Body of pancreas (tissue), 4 donors: ENCODE measurements around the gene ST7L. TPM values are rescaled to one million over a fixed set of nuclear protein-coding genes. Genes with fewer than 3 reads are reported as not detected.
"Not testable (repeated sequence)": the region's sequence is repeated elsewhere in the genome, so short reads cannot be mapped to it uniquely, and the experiment has no call there.

Experiments used
- ATAC-seq: fragments of 150-250 bp; one replicate; pipeline ENCODE4 v1.9.1; 2016
- DNase-seq, 4 donors: peaks; one replicate each; pipeline ENCODE4 v3.0.0-alpha.2; 2019
- H3K27ac ChIP-seq, 4 donors: fragments of 200-600 bp; sonication (generic); 1 replicate in 3 of 4; 2 replicates in 1 of 4; pipeline versions ENCODE4 v1.5.1 to v1.6.1; 2016 to 2019; ENCODE audit warnings: mild to moderate bottlenecking in 1 of 4, mixed read lengths in 1 of 4, moderate library complexity in 1 of 4
- H3K27me3 ChIP-seq, 2 donors: fragments of 200-600 bp; sonication (generic); one replicate each; pipeline ENCODE4 v1.6.0; 2016; ENCODE audit warnings: mild to moderate bottlenecking in 1 of 2
- H3K36me3 ChIP-seq, 2 donors: fragments of 200-600 bp; sonication (generic); replicated peaks in 1 of 2; 2 replicates each; pipeline ENCODE4 v1.5.1; 2016; ENCODE audit warnings: low read depth in 2 of 2; ENCODE audit not compliant: insufficient read depth in 1 of 2
- H3K4me1 ChIP-seq: fragments of 200-600 bp; sonication (generic); one replicate; pipeline ENCODE4 v1.6.0; 2016
- H3K4me3 ChIP-seq, 2 donors: fragments of 200-600 bp; sonication (generic); 1 replicate in 1 of 2; 2 replicates in 1 of 2; pipeline ENCODE4 v1.5.1; 2016 to 2019
- H3K9me3 ChIP-seq, 3 donors: fragments of 200-600 bp; sonication (generic); 1 replicate in 2 of 3; 2 replicates in 1 of 3; pipeline ENCODE4 v1.5.1; 2016
- CTCF ChIP-seq, 7 experiments: fragments of 450-650 bp in 4 of 7; fragments of 200-600 bp in 3 of 7; sonication (generic) in 3 of 7; IDR thresholded peaks; one replicate each; pipeline ENCODE4 v1.5.1; 2016 to 2019; ENCODE audit warnings: antibody characterized with exemption in 7 of 7
- POLR2A ChIP-seq, 3 donors: fragments of 450-650 bp; IDR thresholded peaks; one replicate each; pipeline ENCODE4 v1.6.1; 2016; ENCODE audit warnings: antibody characterized with exemption in 3 of 3, mild to moderate bottlenecking in 2 of 3
- WGBS, 2 donors: methylation state at CpG; one replicate each; pipeline ENCODE4 v1.1.5; 2017; 5-methylcytosine and 5-hydroxymethylcytosine counted together
- intact Hi-C: fragments of 100-400 bp; cut with DNase I; formaldehyde crosslinking; loops from one replicate; pipeline ENCODE4 v1.15.1; 2023
- total RNA-seq, 2 donors: library from RNA; depleted of rRNA; stranded (reverse); fragments of >200 nt; gene quantifications; one replicate each; pipeline ENCODE4 v1.1.0, GENCODE V29; 2016

ST7L gene
- total RNA-seq, 2 donors from 2014 or later, result 9.6 to 22.3 TPM

- ATAC-seq, result no peak
Measured at GRCh38 chr1:112493351-112493750, 125.6 kb downstream of the ST7L start.

GRCh38 chr1:112492076-112492475, 126.9 kb downstream of the ST7L start:
- no peak for DNase-seq
- H3K36me3 ChIP-seq, result no peaks in the 10 kb centered on the region
- intact Hi-C loops, result no loop called here
- ATAC-seq, result no peak
- no peaks in the 10 kb centered on the region for H3K27me3 ChIP-seq
- no peaks in the 10 kb centered on the region for H3K4me1 ChIP-seq
- no peak overlapping the region for H3K4me3 ChIP-seq
- no peak for TF ChIP-seq POLR2A (IDR thresholded peaks at IDR 0.05)
- WGBS, 2 donors, result 61 to 92% methylated on average over 1 of the region's 1 CpG
- H3K9me3 ChIP-seq, result no peaks in the 10 kb centered on the region
- H3K27ac ChIP-seq, result no peak overlapping the region

More at GRCh38 chr1:112493351-112493750, 125.6 kb downstream of the ST7L start:
- Histone ChIP-seq H3K9me3 (no peaks in the 10 kb centered on the region), H3K27me3 (no peaks in the 10 kb centered on the region), H3K36me3 (no peaks in the 10 kb centered on the region), H3K27ac (no peak overlapping the region), H3K4me3 (no peak overlapping the region), H3K4me1 (no peaks in the 10 kb centered on the region)
- TF ChIP-seq CTCF (IDR thresholded peaks at IDR 0.05), result no peak
- no peak for TF ChIP-seq POLR2A (IDR thresholded peaks at IDR 0.05)
- no peak for DNase-seq
- 68 to 75% methylated on average over 6 of the region's 6 CpGs for WGBS, 2 donors
- intact Hi-C loops, result no loop called here

GRCh38 chr1:112488141-112488540, 130.8 kb downstream of the ST7L start:
- ATAC-seq (no peak), DNase-seq (no peak)
- Histone ChIP-seq H3K4me3 (no peak overlapping the region), H3K36me3 (no peaks in the 10 kb centered on the region), H3K9me3 (no peaks in the 10 kb centered on the region), H3K4me1 (no peaks in the 10 kb centered on the region), H3K27ac (no peak overlapping the region), H3K27me3 (no peaks in the 10 kb centered on the region)
- WGBS, 2 donors, result 83 to 84% methylated on average over 5 of the region's 5 CpGs
- TF ChIP-seq CTCF (IDR thresholded peaks at IDR 0.05) (no peak), POLR2A (IDR thresholded peaks at IDR 0.05) (no peak)
- intact Hi-C loops, result no loop called here

- H3K27me3 ChIP-seq, DNase-seq, H3K4me1 ChIP-seq, H3K36me3 ChIP-seq, ATAC-seq, H3K9me3 ChIP-seq, H3K27ac ChIP-seq, intact Hi-C loops, H3K4me3 ChIP-seq: not testable (repeated sequence)
- WGBS, 2 donors, result 84 to 87% methylated on average over 6 of the region's 6 CpGs
Measured at GRCh38 chr1:112487686-112488085, 131.3 kb downstream of the ST7L start.

- DNase-seq, H3K27me3 ChIP-seq, H3K9me3 ChIP-seq, H3K4me3 ChIP-seq, H3K27ac ChIP-seq, ATAC-seq, H3K36me3 ChIP-seq, H3K4me1 ChIP-seq, intact Hi-C loops: not testable (repeated sequence)
- WGBS, 2 donors, result 100% methylated on average over 1 of the region's 1 CpG
Measured at GRCh38 chr1:112486063-112486462, 132.9 kb downstream of the ST7L start.

- no peaks in the 10 kb centered on the region for H3K36me3 ChIP-seq
- H3K27me3 ChIP-seq, result no peaks in the 10 kb centered on the region
- H3K4me1 ChIP-seq, result no peaks in the 10 kb centered on the region
- 79 to 89% methylated on average over 1 of the region's 1 CpG for WGBS, 2 donors
- H3K4me3 ChIP-seq, result no peak overlapping the region
- no peak for ATAC-seq
- peaks cover 0 to 7% (median 0%) of the 10 kb centered on the region in 3 donors for H3K9me3 ChIP-seq
- H3K27ac ChIP-seq, result no peak overlapping the region
- TF ChIP-seq POLR2A (IDR thresholded peaks at IDR 0.05) (no peak), CTCF (IDR thresholded peaks at IDR 0.05) (no peak)
- no peak for DNase-seq
- intact Hi-C loops, result no loop called here
Measured at GRCh38 chr1:112478314-112478713, 140.6 kb downstream of the ST7L start.
